DMS153 (cell line): ENCODE measurements around the gene NID2.

ENCODE experiments used
- DNase-seq: peaks from one replicate; lab custom pipeline; 2025; lab: John Stamatoyannopoulos, UW

NID2 gene

DNA sequence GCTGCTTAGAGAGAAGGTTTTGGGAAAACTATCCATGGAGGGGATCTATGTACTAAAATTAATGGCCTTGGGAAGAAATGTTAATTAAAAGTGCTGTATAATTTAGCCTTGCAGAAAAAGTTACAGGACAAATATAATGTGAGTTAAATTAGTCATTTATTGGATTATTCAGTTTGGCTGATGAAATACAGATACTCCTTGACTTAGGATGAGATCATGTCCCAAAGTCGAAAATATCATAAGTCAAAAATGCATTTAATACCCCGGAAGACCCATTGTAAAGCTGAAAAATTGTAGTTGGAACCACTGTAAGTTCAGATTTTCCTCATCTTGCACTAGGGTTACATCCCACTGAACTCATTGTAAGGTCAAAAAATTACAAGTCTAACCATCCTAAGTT lies 69.8 kb downstream of the NID2 start:
- no peak for DNase-seq

DNA sequence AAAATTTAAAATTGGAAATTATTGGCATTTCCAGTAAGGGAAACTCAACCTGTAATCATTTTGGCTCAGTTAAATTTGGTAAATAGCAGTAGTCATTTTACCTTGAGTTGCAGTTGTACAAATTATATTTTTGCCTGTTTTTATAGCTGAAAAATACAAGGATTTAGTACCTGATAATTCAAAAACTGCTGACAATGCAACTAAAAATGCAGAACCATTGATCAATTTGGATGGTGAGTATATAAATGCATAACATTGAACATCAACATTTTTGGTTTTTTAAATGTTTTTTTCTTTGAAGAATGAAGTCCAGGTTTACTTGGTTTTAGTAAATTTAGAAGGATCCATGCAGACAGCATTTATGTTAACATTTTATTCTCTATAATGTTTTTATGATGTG lies 70.5 kb downstream of the NID2 start:
- DNase-seq, result no peak

DNA sequence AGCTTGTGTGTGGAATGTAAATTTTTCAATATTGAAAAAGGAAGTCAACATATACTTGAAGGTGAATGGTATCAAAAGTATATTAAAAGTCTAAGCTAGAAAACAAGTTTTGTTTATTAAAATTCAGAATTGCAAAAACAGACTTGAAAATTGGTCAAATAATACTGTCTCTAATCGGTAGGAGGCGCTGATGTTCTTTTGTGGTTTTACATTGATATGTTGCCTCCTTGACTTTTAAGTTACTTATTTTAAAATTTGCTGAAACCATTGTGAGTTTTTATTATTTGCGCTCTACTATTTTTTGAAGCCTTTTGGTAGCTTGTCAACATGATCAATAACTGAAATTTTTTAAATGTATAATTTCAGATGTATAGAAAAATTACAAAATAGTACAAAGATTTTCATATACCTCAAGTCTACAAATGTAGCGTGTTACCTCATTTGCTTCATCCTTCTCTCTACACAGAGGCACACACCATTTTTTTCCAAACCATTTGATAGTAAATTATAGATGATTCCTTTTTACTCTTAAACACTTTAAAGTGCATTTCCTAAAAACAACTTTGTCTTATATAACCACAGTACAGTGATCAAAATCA lies 72.6 kb downstream of the NID2 start:
- DNase-seq, result no peak

DNA sequence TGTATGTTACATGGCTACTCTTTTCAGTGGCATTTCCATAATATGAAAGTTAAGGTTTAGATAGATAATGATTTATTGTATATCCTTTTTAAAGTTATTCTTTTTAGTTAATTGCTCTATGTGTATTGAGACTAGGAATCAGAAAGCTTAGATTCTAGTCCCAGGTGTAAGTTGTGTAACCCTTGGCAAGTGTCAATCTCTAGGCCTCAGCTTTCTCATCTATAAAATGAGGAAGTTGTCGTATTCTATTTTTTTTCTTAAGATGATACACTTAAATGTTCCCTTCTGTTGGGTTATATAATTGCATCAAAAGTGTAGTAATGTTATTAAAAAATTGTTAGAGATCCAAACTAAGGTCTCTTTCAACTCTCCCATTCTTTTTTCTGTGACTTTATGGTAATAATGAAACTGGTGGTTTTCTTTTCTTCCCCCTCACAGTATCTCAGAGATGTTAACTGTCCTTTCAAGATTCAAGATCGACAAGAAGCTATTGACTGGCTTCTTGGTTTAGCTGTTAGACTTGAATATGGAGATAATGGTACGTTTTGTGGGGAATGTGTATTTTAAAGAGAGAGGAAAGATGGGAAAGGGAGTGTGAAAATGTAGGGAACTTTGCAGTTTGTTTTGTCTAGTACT lies 75.5 kb downstream of the NID2 start:
- no peak for DNase-seq

DNA sequence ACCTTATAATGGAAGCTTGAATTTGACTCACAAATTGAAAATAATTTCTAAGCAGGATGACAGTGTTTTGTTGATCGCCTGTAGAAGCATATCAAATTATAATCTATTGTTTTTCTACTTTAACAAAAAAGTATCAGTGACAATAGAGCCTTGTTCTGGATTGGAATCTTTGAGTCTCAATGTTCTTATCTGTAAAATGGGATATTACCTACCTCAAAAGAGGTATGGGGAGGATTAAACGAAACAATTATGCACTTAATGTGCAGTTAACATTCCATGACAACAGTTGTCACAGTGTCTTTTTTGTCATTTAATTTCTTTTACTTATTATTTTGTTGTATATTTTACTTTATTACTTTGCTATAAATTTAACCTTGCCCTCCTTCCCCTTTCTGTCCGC lies 78.4 kb downstream of the NID2 start:
- no peak for DNase-seq

DNA sequence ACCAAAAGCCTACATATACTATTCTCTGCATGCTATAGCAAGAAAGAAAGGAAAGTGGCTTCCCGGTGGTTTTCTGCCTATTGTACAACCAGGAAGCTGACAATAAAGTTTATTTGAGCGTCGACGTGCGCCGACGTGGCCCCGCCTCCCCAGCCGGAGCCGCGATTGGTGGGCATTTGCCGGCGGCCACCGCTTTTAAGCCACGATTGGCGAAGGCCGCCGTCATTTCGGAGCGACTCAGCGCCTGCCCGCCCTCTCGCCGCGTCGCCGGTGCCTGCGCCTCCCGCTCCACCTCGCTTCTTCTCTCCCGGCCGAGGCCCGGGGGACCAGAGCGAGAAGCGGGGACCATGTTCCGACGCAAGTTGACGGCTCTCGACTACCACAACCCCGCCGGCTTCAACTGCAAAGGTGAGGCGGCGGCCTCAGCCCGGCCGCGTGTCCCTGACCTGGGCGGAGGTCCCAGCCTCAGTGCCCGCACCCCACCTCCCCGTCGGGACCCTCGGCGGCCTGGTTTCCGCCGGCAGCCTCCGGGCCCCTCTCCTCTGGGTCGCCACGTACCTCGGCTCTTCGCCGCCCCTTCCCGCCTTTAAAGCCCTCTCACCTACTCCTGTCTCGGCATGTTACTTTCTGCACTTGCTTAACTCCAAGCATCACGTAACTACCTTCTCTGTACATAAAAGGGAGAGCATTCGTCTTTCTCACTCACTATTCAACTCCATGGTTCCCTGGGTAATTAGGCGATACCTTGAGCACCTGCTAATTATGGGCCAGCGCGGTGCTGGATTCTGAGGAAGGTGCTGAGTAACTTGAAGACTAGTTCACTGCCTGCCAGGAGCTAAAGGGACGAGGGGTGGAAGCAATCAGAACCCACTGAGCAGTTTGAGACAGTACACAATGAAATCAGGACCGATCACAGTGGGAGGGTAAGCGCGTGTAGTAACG lies 79.3 kb downstream of the NID2 start, which contains the start of gene RTRAF:
Gene RTRAF (plus strand): TSS at position 254 of the 942 bp plus-strand sequence. CDS start 94 bp downstream, at position 348.
- DNase-seq, result peak; percentile 92

DNA sequence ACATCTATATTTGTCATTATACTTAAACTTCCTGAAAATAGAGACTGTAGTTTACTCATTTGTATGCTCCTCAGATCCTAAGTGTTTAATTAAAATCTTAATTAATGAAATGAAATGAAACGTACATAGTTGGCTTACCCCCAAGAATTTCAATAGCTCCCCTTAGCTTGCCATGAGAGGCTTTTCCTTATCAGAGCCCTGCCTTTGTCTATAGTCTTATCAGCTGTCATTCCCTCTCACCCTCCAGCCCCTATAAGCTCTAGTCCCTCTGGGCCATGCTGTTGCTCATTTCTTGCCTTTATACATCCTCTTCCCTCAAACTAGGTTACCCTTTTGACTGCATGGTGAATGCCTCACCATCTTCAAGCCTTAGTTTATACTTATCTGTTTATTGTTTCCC lies 80.6 kb downstream of the NID2 start:
- no peak for DNase-seq

DNA sequence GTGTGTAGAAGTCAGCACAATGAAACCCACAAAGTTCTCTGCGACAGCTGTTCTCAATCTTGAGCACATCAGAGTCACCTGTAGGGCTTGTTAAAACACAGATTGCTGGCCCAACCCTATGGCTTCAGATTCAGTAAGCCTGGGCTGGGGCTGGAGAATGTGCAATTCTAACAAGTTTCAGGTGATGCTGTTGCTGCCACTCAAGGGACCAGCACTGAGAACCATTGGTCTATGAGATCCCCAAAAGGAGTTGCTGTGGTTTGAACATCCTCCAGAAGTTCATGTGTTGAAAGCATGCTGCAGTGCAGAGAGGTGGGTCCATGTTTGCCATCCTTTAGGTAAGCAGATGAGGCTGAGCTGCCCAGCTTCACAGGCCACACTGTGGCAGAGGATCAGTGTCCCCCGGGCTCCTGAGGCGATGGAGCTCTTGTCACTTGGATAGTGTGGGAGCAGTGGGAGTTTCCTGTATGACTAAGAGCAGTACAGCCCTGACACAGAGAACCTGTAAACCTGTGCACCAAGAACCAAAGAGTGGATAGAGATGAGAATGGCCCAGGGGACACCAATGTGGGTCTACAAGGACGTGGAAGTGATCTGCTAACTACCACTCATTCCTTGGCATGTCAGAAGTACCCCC lies 87.5 kb downstream of the NID2 start:
- DNase-seq, result no peak

DNA sequence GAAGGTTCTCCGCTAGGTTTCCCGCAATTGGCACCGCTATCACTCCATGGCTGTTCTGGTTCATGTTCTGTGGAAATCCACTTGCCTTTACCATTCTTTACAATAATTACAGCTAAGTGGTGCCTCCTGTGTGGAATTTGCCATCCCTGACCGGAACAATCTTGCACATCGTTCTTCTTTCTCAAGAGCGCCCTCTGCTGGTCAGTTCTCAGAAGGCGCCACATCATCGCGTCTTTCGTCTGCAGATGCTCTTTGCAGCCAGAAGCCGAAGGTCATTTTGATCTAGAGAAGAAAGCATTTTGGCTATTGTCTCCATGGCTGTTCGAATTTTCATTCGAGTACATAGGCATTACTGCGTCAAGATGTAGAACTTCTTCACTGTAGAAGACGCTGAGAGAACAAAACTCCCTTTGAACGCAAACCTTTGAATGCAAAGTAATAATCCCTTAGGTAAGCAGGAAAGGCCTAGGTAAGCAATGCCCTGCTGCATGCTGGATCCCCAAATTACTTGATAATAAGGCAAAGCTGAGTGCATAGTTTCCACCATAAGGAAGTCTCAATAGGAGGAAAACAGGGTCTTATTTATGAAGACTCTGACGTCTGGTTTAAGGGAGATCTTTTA lies 89.7 kb downstream of the NID2 start:
- DNase-seq, result peak; percentile 46

DNA sequence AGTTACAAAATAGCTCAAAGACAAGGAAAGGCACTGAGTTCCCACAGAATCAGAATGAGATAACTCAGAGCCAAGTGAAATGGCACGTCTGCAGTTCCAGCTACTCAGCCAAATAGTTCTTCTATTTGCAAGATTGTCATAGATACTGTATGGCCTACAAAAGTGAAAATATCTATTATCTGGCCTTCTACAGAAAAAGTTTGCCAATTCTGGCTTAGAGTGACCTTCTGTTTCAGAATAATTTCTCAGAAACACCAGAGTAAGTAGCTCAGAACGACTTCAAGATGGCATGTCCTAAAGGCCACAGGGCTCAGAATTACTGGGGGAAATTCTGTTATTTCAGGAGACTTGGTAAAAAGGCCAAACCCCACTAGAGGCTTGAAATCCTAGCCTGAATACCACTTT lies 90.2 kb downstream of the NID2 start:
- no peak for DNase-seq

DNA sequence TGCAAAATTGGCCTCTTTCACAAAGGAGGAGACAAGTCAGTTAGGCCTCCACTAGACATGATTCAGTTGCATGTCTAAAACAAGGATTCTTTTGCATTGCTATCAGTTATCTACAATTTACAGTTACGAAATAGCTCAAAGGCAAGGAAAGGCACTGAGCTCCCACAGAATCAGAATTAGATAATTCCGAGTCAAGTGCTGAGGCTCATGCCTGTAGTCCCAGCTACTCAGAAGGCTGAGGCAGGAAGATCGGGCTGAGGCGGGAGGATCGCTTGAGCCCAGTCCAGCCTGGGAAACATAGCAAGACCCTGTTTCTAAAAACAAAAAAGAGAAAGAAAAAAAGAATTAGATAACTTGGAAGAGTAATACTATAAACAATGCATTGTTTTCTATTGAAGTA lies 91.8 kb downstream of the NID2 start:
- no peak for DNase-seq

DNA sequence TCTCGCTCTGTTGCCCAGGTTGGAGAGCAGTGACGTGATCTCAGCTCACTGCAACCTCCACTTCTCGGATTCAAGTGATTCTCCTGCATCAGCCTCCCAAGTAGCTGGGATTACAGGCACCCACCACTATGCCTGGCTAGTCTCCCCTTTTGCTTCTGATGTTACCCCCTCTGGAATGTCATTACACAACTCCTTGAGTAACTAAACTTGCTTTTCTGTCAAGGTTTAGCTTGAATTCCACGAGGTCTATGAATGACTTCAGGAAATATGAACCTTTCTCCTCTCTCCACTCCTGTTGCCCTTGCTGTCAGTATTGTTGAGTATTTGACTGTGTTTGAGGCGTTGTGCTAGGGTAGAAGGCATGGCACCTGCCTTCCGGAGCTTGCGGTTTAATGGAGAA lies 96.3 kb downstream of the NID2 start:
- DNase-seq, result no peak

DNA sequence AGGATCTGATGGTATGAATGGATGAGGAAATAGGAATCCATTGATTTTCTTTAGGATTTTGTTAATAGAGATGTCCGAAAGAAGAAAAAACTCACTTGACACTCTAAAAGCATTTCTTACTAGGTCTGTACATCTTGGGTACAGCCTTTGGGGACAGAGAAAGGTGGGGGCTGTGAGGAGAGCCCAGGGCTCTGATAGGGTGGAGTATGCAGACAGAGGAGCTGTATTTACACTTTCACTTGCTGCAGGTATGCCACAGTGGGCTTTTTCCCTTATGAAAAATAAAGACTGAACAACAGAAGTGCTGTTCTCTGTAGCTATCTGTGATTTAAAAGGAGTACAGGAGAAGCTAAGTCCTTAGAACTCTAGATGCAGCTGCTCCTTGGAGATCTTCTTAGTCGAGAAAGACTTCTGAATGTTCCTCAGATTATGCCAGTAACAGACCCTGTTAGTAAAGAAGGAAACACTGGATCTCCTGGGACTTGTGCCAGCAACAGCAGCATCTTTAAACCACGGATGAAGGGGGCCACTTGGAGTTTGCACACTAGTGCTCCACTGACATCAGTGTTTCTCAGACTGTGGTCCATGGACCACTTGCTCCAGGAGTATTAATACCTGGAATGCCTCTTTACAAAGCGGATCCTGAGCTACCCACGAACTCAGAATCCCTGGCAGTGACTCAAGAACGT lies 98.9 kb downstream of the NID2 start:
- no peak for DNase-seq

DNA sequence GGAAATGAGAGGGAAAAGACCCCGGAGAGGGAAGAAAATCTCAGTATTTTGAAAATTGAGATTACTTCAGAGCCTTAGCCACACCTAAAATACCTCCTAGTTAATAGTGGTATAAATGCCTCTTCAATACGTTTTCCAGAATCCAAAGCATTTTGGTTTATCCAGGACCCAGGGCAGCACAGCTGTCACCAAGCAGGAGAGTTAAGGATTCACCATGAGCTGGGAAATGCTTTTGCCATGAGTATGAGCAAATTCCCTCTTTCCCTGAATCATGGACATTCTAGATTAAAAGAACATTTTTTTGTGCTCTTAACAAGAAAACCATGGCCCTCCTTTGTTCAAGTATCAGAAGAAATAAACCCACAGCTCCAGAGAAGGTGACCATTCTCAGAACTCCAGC lies 101.3 kb downstream of the NID2 start:
- DNase-seq, result no peak

DNA sequence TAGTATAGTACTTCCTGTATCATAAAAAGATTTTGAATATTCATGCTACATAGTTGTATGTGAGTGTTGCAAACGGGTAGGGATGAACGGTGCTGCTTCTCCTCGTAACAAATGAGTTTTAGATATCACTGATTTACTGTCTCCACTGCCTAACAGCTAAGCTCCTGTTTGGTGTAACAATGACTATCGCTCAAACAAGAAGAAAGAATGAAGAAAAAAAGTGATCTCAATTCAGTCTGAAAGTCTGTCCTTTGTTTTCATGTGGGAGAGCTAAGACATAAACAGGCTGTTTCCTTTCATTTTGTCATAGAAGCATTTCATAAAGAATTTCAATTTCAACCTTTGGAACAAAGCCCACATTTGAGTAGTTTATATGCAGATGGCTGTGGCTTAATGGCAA lies 105.6 kb downstream of the NID2 start:
- DNase-seq, result no peak

DNA sequence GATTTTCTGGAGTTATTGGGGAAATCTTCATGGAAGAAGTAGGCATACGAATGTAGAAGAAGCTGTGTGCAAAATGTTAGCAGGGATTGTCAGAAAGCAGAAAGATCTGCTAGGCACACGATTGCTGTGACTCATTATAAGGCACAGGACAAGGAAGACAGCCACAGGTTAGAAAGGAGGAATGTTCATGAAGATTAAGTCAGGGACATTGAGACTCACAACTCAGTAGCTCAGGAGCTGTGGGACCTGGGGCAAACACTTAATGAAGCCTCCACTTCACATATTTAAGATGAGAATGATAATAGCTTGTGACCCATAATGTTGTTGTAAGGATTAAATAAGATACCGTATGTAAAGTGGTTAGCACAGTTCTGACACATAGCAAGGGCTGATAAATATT lies 106.1 kb downstream of the NID2 start:
- no peak for DNase-seq

DNA sequence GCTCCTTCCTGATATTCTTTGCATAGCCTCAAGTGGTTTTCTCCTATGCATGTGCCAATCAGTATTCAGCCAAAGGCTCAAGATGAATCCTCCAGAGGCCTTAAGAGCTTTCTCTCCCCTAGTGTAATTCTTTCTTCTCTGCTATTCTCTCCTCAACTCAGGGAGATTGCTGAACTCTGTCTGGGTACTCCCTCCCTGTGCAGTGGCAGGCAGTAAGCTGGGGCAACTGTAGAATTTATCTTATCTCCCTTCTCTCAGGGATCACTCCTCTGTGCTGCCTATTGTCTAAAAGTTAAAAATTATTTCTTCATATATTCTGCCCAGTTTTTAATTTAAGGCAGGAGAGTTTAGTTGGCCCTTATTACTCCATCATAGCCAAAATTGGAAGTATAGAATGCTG lies 108.0 kb downstream of the NID2 start:
- no peak for DNase-seq

DNA sequence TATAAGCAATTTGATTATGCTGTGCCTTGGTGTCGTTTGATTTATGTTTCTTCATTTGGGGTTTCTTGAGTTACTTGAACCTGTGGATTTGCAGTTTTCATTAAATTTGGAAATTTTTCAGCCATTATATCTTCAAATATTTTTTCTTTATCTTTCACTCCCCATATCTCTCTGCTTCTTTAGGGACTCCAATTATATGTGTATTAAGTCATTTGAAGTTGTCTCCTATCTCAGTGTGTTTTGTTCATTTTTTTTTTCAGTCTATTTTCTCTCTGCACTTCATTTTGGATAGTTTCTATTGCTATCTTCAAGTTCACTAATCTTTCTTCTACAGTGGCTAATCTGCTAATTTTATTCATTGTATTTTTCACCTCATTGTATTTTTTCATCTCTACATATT lies 108.9 kb downstream of the NID2 start:
- DNase-seq, result no peak

DNA sequence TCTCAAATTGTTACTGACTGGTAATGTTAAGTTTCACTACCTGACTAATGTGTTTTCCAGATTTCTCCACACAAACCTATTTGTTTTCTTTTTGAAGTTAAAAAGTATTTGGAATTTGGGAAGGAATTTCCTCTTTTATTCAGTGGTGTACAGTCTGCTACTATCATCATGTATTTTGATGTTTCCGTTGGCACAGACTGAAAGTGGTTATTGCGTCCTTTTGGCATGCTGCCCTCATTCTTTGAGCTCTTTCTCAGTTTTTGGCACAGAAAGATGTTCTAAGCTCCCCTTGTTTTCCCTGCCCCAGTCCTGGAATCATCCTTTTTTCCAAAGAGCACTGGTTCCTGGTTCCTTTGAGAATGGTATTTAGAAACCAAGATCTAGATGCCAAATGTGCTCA lies 110.9 kb downstream of the NID2 start:
- no peak for DNase-seq
